ENCODE data around the gene RPN2. TPM values are rescaled to one million over a fixed set of nuclear protein-coding genes. Genes with fewer than 3 reads are reported as not detected.
"Not testable (repeated sequence)": the region's sequence is repeated elsewhere in the genome, so short reads cannot be mapped to it uniquely, and the experiment has no call there.

RPN2 gene
- total and polyA plus RNA-seq, 2 of the 13 experiments (the other 11 are each of a cell fraction or from before 2014, with no cell fraction given) = 587 to 1,818 TPM

DNA sequence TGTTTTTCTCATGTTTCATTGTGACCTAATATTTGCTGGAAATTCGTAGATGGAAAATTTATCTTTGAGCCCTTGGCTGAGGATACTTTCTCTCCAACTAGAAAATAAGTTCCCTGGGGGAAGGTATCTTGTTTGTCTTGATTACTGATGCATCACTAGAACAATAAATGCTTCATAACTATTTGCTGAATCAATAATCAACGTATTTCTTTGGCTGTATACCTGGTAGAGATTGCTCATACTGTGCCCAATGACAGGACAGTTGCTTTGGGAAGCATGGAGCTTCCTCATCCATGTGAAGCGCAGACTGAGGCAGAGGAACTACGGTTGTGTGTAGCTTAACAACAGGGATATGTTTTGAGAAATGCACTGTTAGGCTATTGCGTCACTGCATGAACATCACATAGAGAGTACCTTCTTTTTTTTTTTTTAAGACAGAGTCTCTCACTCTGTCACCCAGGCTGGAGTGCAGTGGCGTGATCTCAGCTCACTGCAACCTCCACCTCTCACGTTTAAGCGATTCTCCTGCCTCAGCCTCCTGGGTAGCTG lies 34.2 kb upstream of the RPN2 start:
- TF ChIP-seq, protein P1, sequence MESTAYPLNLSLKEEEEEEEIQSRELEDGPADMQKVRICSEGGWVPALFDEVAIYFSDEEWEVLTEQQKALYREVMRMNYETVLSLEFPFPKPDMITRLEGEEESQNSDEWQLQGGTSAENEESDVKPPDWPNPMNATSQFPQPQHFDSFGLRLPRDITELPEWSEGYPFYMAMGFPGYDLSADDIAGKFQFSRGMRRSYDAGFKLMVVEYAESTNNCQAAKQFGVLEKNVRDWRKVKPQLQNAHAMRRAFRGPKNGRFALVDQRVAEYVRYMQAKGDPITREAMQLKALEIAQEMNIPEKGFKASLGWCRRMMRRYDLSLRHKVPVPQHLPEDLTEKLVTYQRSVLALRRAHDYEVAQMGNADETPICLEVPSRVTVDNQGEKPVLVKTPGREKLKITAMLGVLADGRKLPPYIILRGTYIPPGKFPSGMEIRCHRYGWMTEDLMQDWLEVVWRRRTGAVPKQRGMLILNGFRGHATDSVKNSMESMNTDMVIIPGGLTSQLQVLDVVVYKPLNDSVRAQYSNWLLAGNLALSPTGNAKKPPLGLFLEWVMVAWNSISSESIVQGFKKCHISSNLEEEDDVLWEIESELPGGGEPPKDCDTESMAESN (CRISPR knock-in tag; conservative IDR thresholded peaks at IDR 0.05) = no peak
- TF ChIP-seq CEBPB (IDR thresholded peaks at IDR 0.05; ENCODE audit: borderline replicate concordance, low read depth, low read length) (peak; percentile 89), CEBPG (CRISPR knock-in tag; IDR thresholded peaks at IDR 0.05) (peak; percentile 58)
- Histone ChIP-seq H3K79me2 (ENCODE audit: insufficient read depth, low read length) (no peaks in the 10 kb centered on the region), H3K27ac (ENCODE audit: extremely low read length, insufficient read depth, low read length) (no peak overlapping the region), H3K9me3 (ENCODE audit: low read length) (no peaks in the 10 kb centered on the region), H3K4me2 (ENCODE audit: low read depth, low read length) (no peak overlapping the region), H3K36me3 (replicated peaks in 1 of 2; ENCODE audit: control insufficient read depth in 1 of 2, insufficient read depth in 2 of 2, low read length in 2 of 2) (no peaks in the 10 kb centered on the region), H4K20me1 (ENCODE audit: insufficient read depth, low read length) (no peaks in the 10 kb centered on the region), H3K4me3 (replicated peaks in 1 of 3; ENCODE audit: insufficient read depth in 1 of 3, low read depth in 2 of 3, low read length in 3 of 3) (no peak overlapping the region), H3K9ac (ENCODE audit: insufficient read depth, low read depth, low read length) (no peak overlapping the region), H3K4me1 (ENCODE audit: insufficient read depth, low read length) (no peaks in the 10 kb centered on the region; the same call in 1 of the 2 replicates), H3K27me3 (ENCODE audit: control insufficient read depth in 1 of 2, insufficient read depth in 2 of 2, low read length in 2 of 2) (no peaks in the 10 kb centered on the region), H2AFZ (ENCODE audit: low read length) (no peak overlapping the region)
- no peak for ATAC-seq
- FAIRE-seq = no peak
- WGBS (ENCODE audit: low lambda C conversion rate) = 78% methylated on average over 8 of the region's 8 CpGs
- DNase-seq (ENCODE audit: low spot score) = no peak
- no TSS peak for BruUV-seq (replicated peaks)
- in situ Hi-C loops (cut with HindIII; ENCODE audit: extremely low pct_ligation_motif_present, low pct_unique_long_range_greater_than_20kb) (no loop called here), intact Hi-C loops (cut with micrococcal nuclease; ENCODE audit: unreplicated experiment) (no loop called here)
- ChIA-PET CTCF (ENCODE audit: low intra/inter-chr PET ratio, low total read pairs) (no interaction called here), POLR2A (no interaction called here)

DNA sequence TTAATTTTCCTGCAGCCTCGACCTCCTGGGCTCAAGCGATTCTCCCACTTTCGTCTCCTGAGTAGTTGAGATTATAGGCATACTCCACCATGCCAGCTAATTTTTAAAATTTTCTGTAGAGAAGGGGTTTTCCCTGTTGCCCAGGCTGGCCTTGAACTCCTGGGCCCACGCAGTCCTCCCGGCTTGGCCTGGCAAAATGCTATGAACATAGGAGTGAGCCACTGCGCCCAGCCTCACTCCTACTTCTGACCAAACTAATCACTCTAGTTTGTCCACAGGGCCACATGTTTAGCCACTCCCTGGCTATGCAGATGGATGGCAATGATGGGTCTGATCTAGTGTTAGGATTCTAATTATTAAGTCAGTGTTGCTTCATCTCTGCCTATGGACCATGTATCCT lies 31.9 kb upstream of the RPN2 start:
- DNase-seq (ENCODE audit: low spot score) (no peak), FAIRE-seq (no peak), ATAC-seq (peak; percentile 51)
- H3K9me3 ChIP-seq (ENCODE audit: low read length) = no peaks in the 10 kb centered on the region
- WGBS (ENCODE audit: low lambda C conversion rate) = 79% methylated on average over 6 of the region's 6 CpGs
- BruUV-seq (replicated peaks) = no TSS peak
- no peaks in the 10 kb centered on the region for H4K20me1 ChIP-seq (ENCODE audit: insufficient read depth, low read length)
- H3K4me1 ChIP-seq (ENCODE audit: insufficient read depth, low read length) = peaks cover 11% of the 10 kb centered on the region
- in situ Hi-C loops (cut with HindIII; ENCODE audit: extremely low pct_ligation_motif_present, low pct_unique_long_range_greater_than_20kb) = no loop called here
- peak; percentile 53; the same call in 1 of the 2 replicates for TF ChIP-seq ZNF891 (CRISPR knock-in tag; IDR thresholded peaks at IDR 0.05)
- TF ChIP-seq NRL (CRISPR knock-in tag; IDR thresholded peaks at IDR 0.05; ENCODE audit: borderline replicate concordance) = peak; percentile 53; the same call in 1 of the 2 replicates
- TF ChIP-seq, protein P2, sequence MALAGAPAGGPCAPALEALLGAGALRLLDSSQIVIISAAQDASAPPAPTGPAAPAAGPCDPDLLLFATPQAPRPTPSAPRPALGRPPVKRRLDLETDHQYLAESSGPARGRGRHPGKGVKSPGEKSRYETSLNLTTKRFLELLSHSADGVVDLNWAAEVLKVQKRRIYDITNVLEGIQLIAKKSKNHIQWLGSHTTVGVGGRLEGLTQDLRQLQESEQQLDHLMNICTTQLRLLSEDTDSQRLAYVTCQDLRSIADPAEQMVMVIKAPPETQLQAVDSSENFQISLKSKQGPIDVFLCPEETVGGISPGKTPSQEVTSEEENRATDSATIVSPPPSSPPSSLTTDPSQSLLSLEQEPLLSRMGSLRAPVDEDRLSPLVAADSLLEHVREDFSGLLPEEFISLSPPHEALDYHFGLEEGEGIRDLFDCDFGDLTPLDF (CRISPR knock-in tag; IDR thresholded peaks at IDR 0.05) = 0 out of 2 replicates have a peak, but pooled peaks have one; percentile 9
- no peak for TF ChIP-seq YEATS4 (CRISPR knock-in tag; IDR thresholded peaks at IDR 0.05; ENCODE audit: borderline replicate concordance)
- TF ChIP-seq NFKBIZ (CRISPR knock-in tag; IDR thresholded peaks at IDR 0.05) = peak; percentile 50; the same call in 1 of the 2 replicates
- no peak for TF ChIP-seq HCFC1 (IDR thresholded peaks at IDR 0.05; ENCODE audit: low read depth, low read length)
- TF ChIP-seq RCOR2 (CRISPR knock-in tag; IDR thresholded peaks at IDR 0.05) = no peak
- no peaks in the 10 kb centered on the region for H3K79me2 ChIP-seq (ENCODE audit: insufficient read depth, low read length)
- POLR2A ChIA-PET = interaction anchor here (1.1 kb wide), 1 partner anchor 32 kb away, joined by 5 read pairs; the partner anchor contains the start of genes MROH8 and RPN2
- no peaks in the 10 kb centered on the region for H3K27me3 ChIP-seq (ENCODE audit: control insufficient read depth in 1 of 2, insufficient read depth in 2 of 2, low read length in 2 of 2)
- H2AFZ ChIP-seq (ENCODE audit: low read length) = no peak overlapping the region
- intact Hi-C loops (cut with micrococcal nuclease; ENCODE audit: unreplicated experiment) = no loop called here
- H3K36me3 ChIP-seq (replicated peaks in 1 of 2; ENCODE audit: control insufficient read depth in 1 of 2, insufficient read depth in 2 of 2, low read length in 2 of 2) = no peaks in the 10 kb centered on the region
- no peak overlapping the region for H3K9ac ChIP-seq (ENCODE audit: insufficient read depth, low read depth, low read length)
- H3K4me3 ChIP-seq (replicated peaks in 1 of 3; ENCODE audit: insufficient read depth in 1 of 3, low read depth in 2 of 3, low read length in 3 of 3) = no peak overlapping the region
- no peak overlapping the region for H3K4me2 ChIP-seq (ENCODE audit: low read depth, low read length)
- no peak overlapping the region for H3K27ac ChIP-seq (ENCODE audit: extremely low read length, insufficient read depth, low read length)
- CTCF ChIA-PET (ENCODE audit: low intra/inter-chr PET ratio, low total read pairs) = no interaction called here

DNA sequence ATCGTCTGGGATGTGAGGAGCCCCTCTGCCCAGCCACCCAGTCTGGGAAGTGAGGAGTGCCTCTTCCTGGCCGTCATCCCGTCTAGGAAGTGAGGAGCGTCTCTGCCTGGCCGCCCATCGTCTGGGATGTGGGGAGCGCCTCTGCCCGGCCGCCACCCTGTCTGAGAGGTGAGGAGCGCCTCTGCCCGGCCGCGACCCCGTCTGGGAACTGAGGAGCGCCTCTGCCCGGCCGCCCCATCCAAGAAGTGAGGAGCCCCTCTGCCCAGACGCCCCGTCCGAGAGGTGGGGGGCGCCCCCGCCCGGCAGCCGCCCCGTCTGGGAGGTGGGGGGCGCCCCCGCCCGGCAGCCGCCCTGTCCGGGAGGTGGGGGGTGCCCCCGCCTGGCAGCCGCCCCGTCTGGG lies 28.3 kb upstream of the RPN2 start:
- H3K36me3 ChIP-seq (replicated peaks in 1 of 2; ENCODE audit: control insufficient read depth in 1 of 2, insufficient read depth in 2 of 2, low read length in 2 of 2); BruUV-seq (replicated peaks); FAIRE-seq; DNase-seq (ENCODE audit: low spot score); H3K9me3 ChIP-seq (ENCODE audit: low read length); ATAC-seq; H3K4me2 ChIP-seq (ENCODE audit: low read depth, low read length); CTCF ChIA-PET (ENCODE audit: low intra/inter-chr PET ratio, low total read pairs); H3K9ac ChIP-seq (ENCODE audit: insufficient read depth, low read depth, low read length); H3K27ac ChIP-seq (ENCODE audit: extremely low read length, insufficient read depth, low read length); H4K20me1 ChIP-seq (ENCODE audit: insufficient read depth, low read length); H3K4me3 ChIP-seq (replicated peaks in 1 of 3; ENCODE audit: insufficient read depth in 1 of 3, low read depth in 2 of 3, low read length in 3 of 3); H2AFZ ChIP-seq (ENCODE audit: low read length); intact Hi-C loops (cut with micrococcal nuclease; ENCODE audit: unreplicated experiment); POLR2A ChIA-PET; H3K79me2 ChIP-seq (ENCODE audit: insufficient read depth, low read length); in situ Hi-C loops (cut with HindIII; ENCODE audit: extremely low pct_ligation_motif_present, low pct_unique_long_range_greater_than_20kb); H3K27me3 ChIP-seq (ENCODE audit: control insufficient read depth in 1 of 2, insufficient read depth in 2 of 2, low read length in 2 of 2): not testable (repeated sequence)
- WGBS (ENCODE audit: low lambda C conversion rate) = 95% methylated on average over 31 of the region's 33 CpGs
- peaks cover 26% of the 10 kb centered on the region for H3K4me1 ChIP-seq (ENCODE audit: insufficient read depth, low read length)

All from HepG2 (cell line).